HS-27A (cell line): ENCODE measurements around the gene VKORC1L1.
"Not testable (repeated sequence)": the region's sequence is repeated elsewhere in the genome, so short reads cannot be mapped to it uniquely, and the experiment has no call there.

Experiments used
- DNase-seq: peaks from one replicate; pipeline ENCODE4 v3.0.0-alpha.2; 2012; ENCODE audit warnings: low read depth, missing footprints

Gene VKORC1L1

GRCh38 chr7:65872776-65873581 lies at the start of gene VKORC1L1:
TSS of gene VKORC1L1 (plus strand) at chr7:65873074. CDS start at chr7:65873372, 298 bp downstream.
- DNase-seq: peak; percentile 41

DNA sequence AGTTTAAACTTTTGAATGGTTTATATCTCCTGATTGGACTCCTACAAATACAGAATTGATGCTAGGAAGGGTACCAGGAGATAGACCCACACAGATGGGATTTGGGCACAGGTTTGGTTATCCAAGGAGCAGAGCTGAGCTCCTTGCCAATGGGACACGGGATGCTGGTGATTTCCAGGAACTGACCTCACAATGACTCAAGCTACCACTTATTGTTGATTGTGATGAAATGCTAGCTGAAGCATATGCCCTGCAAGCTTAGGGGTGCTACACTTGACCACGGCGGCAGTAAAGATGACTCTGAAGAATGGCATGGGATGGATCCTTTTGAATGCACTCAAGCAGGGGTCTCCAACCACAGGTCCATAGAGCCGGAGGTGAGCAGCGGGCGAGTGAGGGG lies 45.5 kb upstream of the VKORC1L1 start:
- no peak for DNase-seq

GRCh38 chr7:65832281-65832680 lies 40.6 kb upstream of the VKORC1L1 start:
- DNase-seq: no peak

DNA sequence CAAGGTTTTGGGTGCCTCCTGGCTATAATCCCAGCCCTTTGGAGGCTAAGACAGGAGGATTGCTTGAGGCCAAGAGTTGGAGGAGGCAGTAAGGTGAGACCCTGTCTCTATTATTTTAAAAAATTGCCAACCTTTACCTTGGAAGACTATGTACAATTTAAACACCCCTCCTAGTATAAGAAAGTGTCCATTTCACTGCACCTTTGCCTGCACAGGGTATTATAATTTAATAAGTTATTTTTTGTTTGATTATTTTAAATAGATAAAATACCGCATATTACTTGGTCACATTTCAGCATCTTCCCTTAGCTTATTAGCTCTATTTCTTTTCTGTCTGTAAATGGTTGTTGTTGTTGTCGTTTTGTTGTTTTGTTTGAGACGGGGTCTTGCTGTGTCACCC lies 36.2 kb upstream of the VKORC1L1 start:
- DNase-seq: not testable (repeated sequence)

DNA sequence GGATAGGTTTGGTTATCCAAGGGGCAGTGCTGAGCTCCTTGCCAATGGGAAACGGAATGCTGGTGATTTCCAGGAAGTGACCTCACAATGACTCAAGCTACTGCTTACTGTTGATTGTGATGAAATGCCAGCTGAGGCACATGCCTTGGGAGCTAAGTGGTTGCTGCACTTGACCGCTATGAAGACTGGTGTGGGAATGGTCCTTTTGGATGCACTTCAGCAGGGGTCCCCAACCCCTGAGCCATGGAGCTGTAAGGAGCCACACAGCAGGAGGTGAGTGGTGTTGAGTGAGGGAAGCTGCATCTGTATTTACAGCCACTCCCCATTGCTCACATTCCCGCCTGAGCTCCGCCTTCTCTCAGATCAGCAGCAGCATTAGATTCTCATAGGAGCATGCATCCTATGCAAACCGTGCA lies 35.3 kb upstream of the VKORC1L1 start:
- not testable (repeated sequence) for DNase-seq

DNA sequence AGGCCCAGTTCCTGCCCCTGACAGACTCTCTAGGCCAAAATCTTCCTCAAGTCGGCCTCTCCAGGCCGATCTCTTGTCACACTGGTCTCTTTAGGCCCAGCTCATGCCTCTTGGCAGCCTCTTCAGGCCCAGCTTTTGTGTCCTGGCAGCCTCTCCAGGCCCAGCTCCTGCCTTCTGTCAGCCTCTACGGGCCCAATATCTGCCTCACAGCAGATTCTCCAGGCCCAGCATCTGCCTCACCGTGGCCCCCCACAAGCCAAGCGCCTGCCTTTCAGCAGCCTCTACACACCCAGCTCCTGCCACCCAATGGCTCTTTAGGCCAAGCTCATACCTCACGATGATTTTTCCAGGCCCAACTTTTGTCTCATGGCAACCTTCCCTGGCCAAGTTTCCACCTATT lies 33.0 kb upstream of the VKORC1L1 start:
- no peak for DNase-seq

DNA sequence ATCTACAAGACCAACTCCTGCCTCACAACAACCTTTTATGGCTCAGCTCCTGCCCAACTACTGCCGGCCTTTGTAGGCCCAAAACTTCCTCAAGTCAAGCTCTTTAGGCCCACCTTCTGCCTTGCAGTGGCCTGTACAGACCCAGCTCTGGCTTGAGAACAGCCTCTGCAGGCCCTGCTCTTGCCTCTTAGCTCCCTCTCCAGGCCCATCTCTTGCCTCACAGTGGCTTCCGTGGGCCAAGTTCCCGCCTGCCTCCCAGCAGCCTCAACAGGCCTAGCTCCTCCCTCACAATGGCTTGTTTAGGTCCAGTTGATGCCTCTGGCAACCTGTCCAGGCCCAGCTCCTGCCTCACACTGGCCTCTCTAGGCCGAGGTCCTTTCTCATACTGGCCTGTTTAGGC lies 32.4 kb upstream of the VKORC1L1 start:
- no peak for DNase-seq

- DNase-seq: not testable (repeated sequence)
These were observed 29.3 kb upstream of the VKORC1L1 start for GRCh38 chr7:65843616-65844015.

DNA sequence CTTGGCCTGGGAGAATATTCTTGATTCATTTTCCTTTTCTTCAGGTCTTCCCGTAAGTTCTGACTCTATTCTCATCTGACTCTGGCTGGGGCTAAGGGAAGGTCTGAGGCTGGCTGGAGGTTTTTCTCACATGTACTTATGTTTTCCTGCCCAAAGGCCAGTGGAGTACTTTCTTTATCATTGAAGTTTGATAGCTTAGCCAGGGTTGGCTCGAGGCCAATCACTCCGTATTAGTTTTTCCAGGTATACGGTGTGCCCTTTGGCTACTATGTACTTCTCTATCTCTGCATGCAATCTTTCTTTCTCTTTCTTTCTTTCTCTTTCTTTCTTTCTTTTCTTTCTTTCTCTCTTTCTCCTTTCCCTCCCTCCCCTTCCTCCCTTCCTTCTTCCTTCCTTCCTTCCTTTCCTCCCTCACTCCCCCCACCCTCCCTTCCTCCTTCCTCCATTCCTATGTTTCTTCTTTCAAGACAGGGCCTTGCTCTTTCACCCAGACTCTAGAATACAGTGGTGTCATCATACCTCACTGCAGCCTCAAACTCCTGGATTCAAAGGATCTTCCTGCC lies 26.8 kb upstream of the VKORC1L1 start:
- no peak for DNase-seq

DNA sequence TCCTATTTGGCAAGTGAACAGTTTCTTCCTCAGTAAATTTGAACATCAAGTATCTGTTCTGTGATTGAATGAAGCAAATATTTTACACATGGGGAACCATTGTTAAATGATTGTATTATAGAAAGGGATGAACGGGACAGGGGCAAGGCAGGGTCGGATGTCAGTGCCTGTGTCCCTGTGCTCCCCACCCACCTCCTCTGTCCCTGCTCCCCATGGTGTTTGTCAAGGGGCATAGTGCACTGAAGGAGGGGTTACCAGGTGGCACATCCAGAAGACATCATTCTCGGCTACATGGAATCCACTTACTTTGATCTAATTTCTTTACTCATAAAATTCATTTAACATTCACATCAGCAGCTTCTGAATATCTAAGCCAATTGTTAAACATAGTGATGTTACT lies 19.4 kb upstream of the VKORC1L1 start:
- DNase-seq: not testable (repeated sequence)

GRCh38 chr7:65853892-65854291 lies 19.0 kb upstream of the VKORC1L1 start:
- DNase-seq: not testable (repeated sequence)

GRCh38 chr7:65857321-65857894 lies 15.5 kb upstream of the VKORC1L1 start:
- DNase-seq: not testable (repeated sequence)

DNA sequence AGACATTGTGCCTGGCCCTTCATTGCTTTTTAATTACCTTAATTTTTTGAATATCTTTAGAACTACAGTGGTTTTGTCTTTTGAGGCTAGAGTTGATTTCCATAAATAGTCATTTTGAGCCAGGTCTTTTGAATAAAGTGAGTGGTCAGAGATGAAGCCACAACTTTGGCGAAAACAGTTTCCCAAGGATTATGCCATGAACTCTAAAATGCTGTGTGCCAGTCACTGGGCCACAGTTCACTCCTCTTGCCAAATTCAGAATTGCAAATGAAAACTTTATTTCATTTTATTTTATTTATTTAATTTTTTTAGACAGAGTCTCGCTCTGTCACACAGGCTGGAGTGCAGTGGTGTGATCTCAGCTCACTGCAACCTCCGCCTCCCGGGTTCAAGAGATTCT lies 14.2 kb upstream of the VKORC1L1 start:
- not testable (repeated sequence) for DNase-seq

DNA sequence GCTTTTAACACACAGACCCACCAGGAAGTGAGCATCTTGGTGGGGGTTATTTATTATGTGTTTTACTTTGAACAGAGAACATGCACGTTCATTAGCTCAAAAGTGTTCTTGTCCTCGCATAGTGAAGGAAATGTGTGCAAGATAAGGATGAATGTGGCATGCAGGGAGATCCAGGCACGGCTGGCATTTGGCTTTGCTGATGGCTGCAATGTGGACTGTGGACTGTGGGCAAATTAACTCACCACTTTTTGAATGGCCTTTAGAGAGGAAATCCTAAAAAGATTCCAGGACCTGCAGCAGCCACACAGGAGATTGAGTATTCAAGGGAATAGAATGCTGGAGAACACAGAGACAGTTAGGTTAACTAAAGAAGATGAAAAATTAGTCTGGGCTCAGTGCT lies 6.6 kb upstream of the VKORC1L1 start:
- DNase-seq: not testable (repeated sequence)

DNA sequence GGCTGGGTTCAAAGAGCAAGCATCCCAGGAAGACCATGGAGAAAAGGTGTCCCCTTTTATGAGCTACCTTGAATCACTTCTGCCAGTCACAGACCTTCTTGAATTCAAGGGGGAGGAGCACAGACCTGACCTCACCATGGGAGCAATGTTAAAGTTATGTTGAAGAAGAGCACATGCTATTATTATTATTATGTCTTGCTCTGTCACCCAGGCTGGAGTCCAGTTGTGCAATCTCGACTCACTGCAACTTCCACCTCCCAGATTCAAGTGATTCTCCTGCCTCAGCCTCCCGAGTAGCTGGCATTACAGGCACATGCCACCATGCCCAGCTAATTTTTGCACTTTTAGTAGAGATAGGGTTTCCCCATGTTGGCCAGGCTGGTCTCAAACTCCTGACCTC lies 5.2 kb upstream of the VKORC1L1 start:
- DNase-seq: not testable (repeated sequence)

DNA sequence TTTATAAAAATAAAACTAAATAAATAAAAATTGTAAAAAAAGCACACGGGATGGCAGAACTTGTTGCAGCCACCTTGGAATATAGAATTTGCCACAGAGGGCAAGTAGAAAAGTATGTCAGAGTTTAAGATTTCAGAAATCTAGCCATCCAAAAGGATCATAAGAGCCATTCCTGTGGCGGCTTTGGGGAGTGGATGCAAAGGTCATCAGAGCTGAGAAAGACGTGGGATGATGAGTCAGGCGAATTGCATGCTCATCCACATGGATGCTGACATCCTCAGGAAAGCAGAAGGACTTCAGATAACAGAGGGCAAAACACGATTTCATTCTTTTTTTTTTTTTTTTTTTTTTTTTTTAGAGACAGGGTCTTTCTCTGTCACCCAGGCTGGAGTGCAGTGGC lies 3.6 kb upstream of the VKORC1L1 start:
- peak; percentile 29 for DNase-seq

DNA sequence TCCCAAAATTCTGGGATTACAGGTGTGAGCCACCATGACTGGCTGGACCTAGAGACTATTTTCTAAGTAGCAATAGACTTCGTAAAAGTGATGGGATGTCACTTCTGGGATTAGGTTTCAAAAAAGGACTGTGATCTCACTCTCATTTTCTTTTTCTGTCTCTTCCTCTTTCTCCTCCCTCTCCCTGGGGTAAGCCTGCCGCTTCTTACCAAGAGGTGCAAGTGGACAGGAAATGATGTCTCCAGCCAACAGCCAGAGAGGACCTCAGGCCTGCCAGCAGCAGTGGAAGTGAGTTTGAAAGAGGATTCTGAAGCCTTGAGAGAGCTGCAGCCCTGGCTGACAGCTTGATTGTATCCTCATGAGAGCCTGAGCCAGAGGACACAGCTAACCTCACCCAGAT lies 1.4 kb upstream of the VKORC1L1 start:
- not testable (repeated sequence) for DNase-seq

- DNase-seq: not testable (repeated sequence)
These were observed 814 bp downstream of the VKORC1L1 start for GRCh38 chr7:65873582-65874193.

DNA sequence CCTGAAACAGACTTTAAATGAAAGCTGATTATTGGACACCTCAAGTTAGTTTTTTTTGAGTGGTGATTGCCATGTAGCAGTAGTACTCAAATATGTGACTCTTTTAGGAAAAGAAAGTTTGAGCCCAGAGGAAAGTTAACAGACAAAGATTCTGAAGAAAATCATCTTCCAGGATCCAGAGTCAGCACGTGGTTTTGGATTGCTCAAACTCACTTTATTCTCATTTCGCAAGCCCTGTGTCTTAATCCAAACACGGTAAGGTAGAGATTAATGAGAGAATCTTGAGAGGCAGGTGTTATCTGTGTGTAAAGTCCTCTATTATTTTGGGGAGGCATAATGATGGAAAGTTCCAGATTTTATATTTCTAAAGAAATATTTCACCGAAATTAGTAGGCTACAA lies 2.8 kb downstream of the VKORC1L1 start:
- DNase-seq: not testable (repeated sequence)

GRCh38 chr7:65879292-65880153 lies 6.6 kb downstream of the VKORC1L1 start:
- not testable (repeated sequence) for DNase-seq

GRCh38 chr7:65880242-65880641 lies 7.4 kb downstream of the VKORC1L1 start:
- not testable (repeated sequence) for DNase-seq

- DNase-seq: not testable (repeated sequence)
These were observed 12.1 kb downstream of the VKORC1L1 start for GRCh38 chr7:65884983-65885382.
